ENCODE results near the gene ELP2. TPM values are rescaled to one million over a fixed set of nuclear protein-coding genes. Genes with fewer than 3 reads are reported as not detected.

Gene ELP2
- total and polyA plus RNA-seq, 2 of the 8 experiments (the other 6 are each of a cell fraction or from before 2014, with no cell fraction given) = 55.8 to 165 TPM

DNA sequence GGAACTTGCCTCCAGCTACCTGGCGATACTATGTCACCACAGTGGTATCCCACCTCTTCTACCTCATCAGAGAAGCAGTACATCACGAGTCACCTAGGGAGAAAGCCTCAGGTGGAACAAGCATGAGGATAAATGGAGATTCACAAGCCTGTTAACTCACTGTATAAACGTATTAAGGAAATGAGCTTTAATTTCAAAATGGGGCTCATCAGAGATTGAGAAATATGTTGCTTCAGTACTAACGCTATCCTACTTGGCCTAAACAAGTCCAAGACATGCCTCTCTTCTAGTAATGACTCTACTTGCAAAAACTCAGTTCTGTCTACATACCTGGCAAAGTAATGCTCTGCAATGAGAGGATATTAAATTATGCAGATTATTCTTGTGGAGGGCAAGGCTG, 4.9 kb upstream of the ELP2 start:
- no peak for FAIRE-seq
- H3K23ac ChIP-seq (ENCODE audit: insufficient read length) = no peak overlapping the region
- no peak overlapping the region for H3K4me3 ChIP-seq (ENCODE audit: extremely low read depth in 1 of 4, insufficient read depth in 2 of 4, low read depth in 3 of 4, low read length in 4 of 4)
- H3K79me2 ChIP-seq (ENCODE audit: control insufficient read depth in 1 of 2, insufficient read depth in 2 of 2, low read length in 2 of 2) = peaks cover 6 to 29% of the 10 kb centered on the region in 2 experiments
- no peak overlapping the region for H3K18ac ChIP-seq (ENCODE audit: extremely low read depth, low read length)
- no peak overlapping the region for H2BK20ac ChIP-seq (ENCODE audit: low read length)
- no peak overlapping the region for H2AFZ ChIP-seq (ENCODE audit: low read length)
- 0 out of 7 replicates have a peak, but pooled peaks cover 0 to 2% (median 0%) of the 10 kb centered on the region in 4 experiments for H3K27me3 ChIP-seq (replicated peaks in 1 of 4; ENCODE audit: control insufficient read depth in 3 of 4, extremely low read depth in 1 of 4, insufficient read depth in 3 of 4, low read length in 3 of 4)
- no peak overlapping the region for H2AK5ac ChIP-seq (ENCODE audit: low read depth, low read length)
- H3K9ac ChIP-seq (replicated peaks in 1 of 4; ENCODE audit: extremely low read depth in 1 of 4, low read depth in 3 of 4, low read length in 3 of 4) = no peak overlapping the region
- no peak for DNase-seq (ENCODE audit: low read depth in 1 of 2, low spot score in 2 of 2)
- WGBS, 2 experiments (ENCODE audit: extremely low coverage in 1 of 2, insufficient coverage in 1 of 2, insufficient read length in 1 of 2, insufficient replicate concordance in 2 of 2, low coverage in 1 of 2, low lambda C conversion rate in 2 of 2, missing lambda C conversion rate in 1 of 2) = 95% methylated on average over 4 of the region's 4 CpGs; no CpG with 5 or more reads in 1 of the 2 experiments
- no peak overlapping the region for H4K8ac ChIP-seq (ENCODE audit: extremely low read depth, insufficient read depth, low read length)
- peaks cover 0 to 14% of the 10 kb centered on the region in 2 experiments for H4K20me1 ChIP-seq (replicated peaks in 1 of 2; ENCODE audit: control insufficient read depth in 1 of 2, insufficient read depth in 2 of 2, low read length in 2 of 2)
- no peak overlapping the region for H3K14ac ChIP-seq (ENCODE audit: insufficient read length)
- no peak overlapping the region for H2BK5ac ChIP-seq (ENCODE audit: low read depth, low read length)
- POLR2A ChIA-PET (ENCODE audit: partially characterized antibody) = no interaction called here
- 0 out of 2 replicates have a peak, but pooled peaks cover 6% of the 10 kb centered on the region for H3K79me1 ChIP-seq (ENCODE audit: low read depth, low read length)
- H3K4me2 ChIP-seq (ENCODE audit: insufficient read depth in 1 of 2, low read depth in 2 of 2, low read length in 2 of 2) = no peak overlapping the region
- no peak overlapping the region for H3K56ac ChIP-seq (replicated peaks; ENCODE audit: insufficient read length, low read depth, low read length)
- no peak overlapping the region for H2BK12ac ChIP-seq (ENCODE audit: low read depth, low read length)
- H2BK120ac ChIP-seq (replicated peaks; ENCODE audit: low read depth, low read length) = no peak overlapping the region
- no peak overlapping the region for H3K4ac ChIP-seq (replicated peaks; ENCODE audit: insufficient read length, low read depth, low read length)
- H4K5ac ChIP-seq (ENCODE audit: insufficient read length, low read depth, low read length) = no peak overlapping the region
- peaks cover 2 to 41% (median 22%) of the 10 kb centered on the region in 4 experiments; a peak in 5 of 8 replicates for H3K36me3 ChIP-seq (ENCODE audit: control insufficient read depth in 2 of 4, insufficient read depth in 4 of 4, low read length in 3 of 4)
- no peak overlapping the region for H2BK15ac ChIP-seq (ENCODE audit: low read length)
- CTCF ChIA-PET (ENCODE audit: partially characterized antibody) = interaction anchor here (0.6 to 1.3 kb wide), 4 partner anchors 11 to 29 kb away, joined by 3 to 6 read pairs (median 4); no protein-coding TSS in a partner anchor
- H3K4me1 ChIP-seq (replicated peaks in 1 of 4; ENCODE audit: control insufficient read depth in 3 of 4, insufficient read depth in 4 of 4, low read length in 3 of 4) = peaks cover 0 to 4% (median 2%) of the 10 kb centered on the region in 4 experiments; a peak in 2 of 7 replicates
- no peaks in the 10 kb centered on the region for H3K9me3 ChIP-seq (ENCODE audit: insufficient read depth in 2 of 2, low read depth in 1 of 2, low read length in 1 of 2)
- H3K27ac ChIP-seq (ENCODE audit: low read depth, low read length) = no peak overlapping the region
- TF ChIP-seq BACH1 (IDR thresholded peaks at IDR 0.05; ENCODE audit: low read length) (no peak), KDM1A (IDR thresholded peaks at IDR 0.05; ENCODE audit: borderline replicate concordance, low read length) (no peak), SRF (IDR thresholded peaks at IDR 0.05; ENCODE audit: low read depth, low read length) (no peak), SIRT6 (IDR thresholded peaks at IDR 0.05; ENCODE audit: low read length) (no peak), BRCA1 (IDR thresholded peaks at IDR 0.05; ENCODE audit: low read depth, low read length) (no peak), NANOG (IDR thresholded peaks at IDR 0.05; ENCODE audit: insufficient read depth, low read depth, low read length, poor library complexity, severe bottlenecking) (no peak), RXRA (IDR thresholded peaks at IDR 0.05; ENCODE audit: insufficient read depth, low read depth, low read length) (no peak), POLR2AphosphoS5 (IDR thresholded peaks at IDR 0.05; ENCODE audit: low read depth, low read length) (no peak), GABPA (IDR thresholded peaks at IDR 0.05; ENCODE audit: borderline replicate concordance, insufficient read depth, low read length) (no peak), SP2 (IDR thresholded peaks at IDR 0.05; ENCODE audit: low read length) (no peak), SAP30 (IDR thresholded peaks at IDR 0.05; ENCODE audit: insufficient read depth, insufficient replicate concordance, low read length) (no peak), CHD1 (IDR thresholded peaks at IDR 0.05; ENCODE audit: low read depth, low read length) (no peak)
- TF ChIP-seq, protein P1, sequence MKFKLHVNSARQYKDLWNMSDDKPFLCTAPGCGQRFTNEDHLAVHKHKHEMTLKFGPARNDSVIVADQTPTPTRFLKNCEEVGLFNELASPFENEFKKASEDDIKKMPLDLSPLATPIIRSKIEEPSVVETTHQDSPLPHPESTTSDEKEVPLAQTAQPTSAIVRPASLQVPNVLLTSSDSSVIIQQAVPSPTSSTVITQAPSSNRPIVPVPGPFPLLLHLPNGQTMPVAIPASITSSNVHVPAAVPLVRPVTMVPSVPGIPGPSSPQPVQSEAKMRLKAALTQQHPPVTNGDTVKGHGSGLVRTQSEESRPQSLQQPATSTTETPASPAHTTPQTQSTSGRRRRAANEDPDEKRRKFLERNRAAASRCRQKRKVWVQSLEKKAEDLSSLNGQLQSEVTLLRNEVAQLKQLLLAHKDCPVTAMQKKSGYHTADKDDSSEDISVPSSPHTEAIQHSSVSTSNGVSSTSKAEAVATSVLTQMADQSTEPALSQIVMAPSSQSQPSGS (IDR thresholded peaks at IDR 0.05; ENCODE audit: low read length) = no peak
- no peak overlapping the region for H4K91ac ChIP-seq (replicated peaks; ENCODE audit: insufficient read length, low read length)
- H3K23me2 ChIP-seq (ENCODE audit: low read depth, low read length) = peaks cover 10% of the 10 kb centered on the region
